A673 (cell line): ENCODE data around the gene LCORL.

Experiments
- CTCF ChIP-seq: fragments of 300-800, 200-600 bp; sonication (generic); conservative IDR thresholded peaks from 2 replicates; pipeline ENCODE4 v1.5.1; 2017; ENCODE audit warnings: low read depth, mild to moderate bottlenecking, antibody characterized with exemption, low read length, moderate library complexity, mixed read lengths
- EZH2 ChIP-seq: fragments of 200-600 bp; sonication (generic); IDR thresholded peaks from 2 replicates; pipeline ENCODE4 v1.6.1; 2017; ENCODE audit warnings: borderline replicate concordance, low read depth, mild to moderate bottlenecking, mixed read lengths, antibody characterized with exemption, low read length; ENCODE audit not compliant: poor library complexity, severe bottlenecking

GRCh38 chr4:17876943-17877342 lies 144.6 kb downstream of the LCORL start:
- TF ChIP-seq CTCF (no peak), EZH2 (no peak)
